CMK (cell line): ENCODE data around the gene ZNF326.
"Not testable (repeated sequence)": the region's sequence is repeated elsewhere in the genome, so short reads cannot be mapped to it uniquely, and the experiment has no call there.

Experiments used
- DNase-seq: peaks from one replicate; pipeline ENCODE4 v3.0.0-alpha.2; 2010; ENCODE audit warnings: low read depth

Gene ZNF326

DNA sequence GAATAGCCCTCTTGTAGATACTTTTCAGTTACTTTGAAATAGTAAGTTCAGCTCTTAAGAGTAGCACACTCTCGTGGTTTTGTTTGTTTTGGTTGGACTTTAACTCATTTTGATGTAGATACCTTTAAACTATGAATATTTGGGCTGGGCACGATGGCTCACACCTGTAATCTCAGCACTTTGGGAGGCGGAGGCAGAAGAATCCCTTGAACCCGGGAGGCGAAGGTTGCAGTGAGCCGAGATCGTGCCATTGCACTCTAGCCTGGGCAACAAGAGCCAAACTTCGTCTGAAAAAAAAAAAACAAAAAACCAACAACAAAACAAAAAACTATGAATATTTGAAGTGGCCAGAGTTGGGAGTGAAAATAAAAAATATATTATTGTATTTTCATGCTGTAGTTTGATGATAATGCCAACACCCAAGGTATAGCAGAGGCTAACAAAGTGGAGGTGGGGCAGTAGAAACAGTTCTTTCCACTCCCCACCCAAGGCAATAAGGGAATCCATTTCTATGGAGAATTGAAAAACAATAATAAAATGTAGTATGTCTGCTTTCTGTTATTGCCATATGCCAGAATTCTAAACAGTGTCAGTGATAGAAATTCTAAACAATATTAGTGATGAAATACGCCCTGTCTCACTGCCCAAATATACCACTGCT is 1.7 kb downstream of the ZNF326 start:
- no peak for DNase-seq

DNA sequence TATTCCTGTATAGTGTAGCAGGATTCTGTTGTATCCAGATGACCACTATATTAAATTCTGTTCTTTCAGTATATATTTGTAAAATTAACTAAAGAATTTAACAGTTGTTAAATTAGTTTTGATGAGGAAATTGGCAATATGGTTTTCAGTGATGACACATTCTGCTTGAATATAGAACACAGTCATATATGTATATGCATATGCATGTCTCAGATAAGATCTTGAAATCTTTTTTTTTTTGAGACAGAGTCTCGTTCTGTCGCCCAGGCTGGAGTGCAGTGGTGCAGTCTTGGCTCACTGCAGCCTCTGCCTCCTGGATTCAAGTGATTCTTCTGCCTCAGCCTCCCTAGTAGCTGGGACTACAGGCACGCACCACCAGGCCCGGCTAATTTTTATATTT is 2.2 kb downstream of the ZNF326 start:
- not testable (repeated sequence) for DNase-seq

DNA sequence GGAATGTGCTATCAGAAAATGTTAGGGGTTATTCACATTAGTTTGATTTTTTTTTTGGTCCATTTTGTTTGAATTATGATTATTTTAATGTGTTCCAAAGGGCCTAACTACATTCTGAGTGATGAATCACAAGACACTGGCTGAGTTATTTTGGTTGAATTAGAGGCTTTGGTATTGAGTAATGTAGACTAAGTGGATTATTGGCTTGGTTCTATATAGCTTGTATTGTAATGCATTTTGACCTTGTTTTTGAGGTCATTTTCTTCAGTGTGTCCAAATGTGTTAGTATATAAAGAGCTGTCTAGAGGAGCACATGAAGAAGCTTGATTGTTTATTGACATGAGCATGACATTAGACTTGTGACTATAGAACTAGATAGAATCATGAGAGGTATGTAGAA is 3.4 kb downstream of the ZNF326 start:
- DNase-seq = no peak

DNA sequence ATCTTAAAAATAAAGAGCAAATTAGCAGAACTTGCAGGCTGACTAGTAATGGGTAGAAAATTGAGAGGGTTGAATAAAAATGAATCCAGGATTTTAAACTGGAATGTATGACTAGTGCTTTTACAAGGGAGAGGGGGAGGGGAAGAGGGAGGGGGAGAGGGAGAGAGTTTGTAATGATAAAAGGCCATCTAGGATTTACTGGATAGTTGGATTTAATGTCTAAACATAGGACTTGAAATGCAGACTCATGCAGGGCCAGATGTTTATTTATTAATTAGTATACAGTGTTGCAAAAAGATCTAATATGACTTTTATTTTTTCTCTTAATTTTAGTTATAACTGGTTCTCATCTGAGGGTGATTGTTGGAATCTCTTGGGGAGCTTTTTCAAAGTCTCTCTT is 4.3 kb downstream of the ZNF326 start:
- DNase-seq = no peak

DNA sequence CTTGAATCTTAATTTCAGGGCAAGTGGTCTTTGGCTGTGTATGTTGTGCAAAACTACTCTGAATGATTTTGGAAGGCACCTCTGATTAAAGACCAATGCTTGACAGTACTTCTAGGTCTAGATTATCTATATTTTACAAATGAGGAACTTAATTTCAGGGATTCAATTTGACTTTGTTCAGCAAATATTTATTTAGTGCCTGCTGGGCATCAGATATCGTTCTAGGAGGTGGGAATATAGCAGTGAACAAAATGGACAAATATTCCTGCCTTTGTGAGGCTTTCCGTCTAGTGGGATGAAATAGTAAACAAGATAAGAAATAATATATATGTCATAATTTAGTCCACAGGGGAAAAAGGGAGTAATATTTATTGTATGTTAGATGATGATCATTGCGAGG is 4.7 kb downstream of the ZNF326 start:
- no peak for DNase-seq

DNA sequence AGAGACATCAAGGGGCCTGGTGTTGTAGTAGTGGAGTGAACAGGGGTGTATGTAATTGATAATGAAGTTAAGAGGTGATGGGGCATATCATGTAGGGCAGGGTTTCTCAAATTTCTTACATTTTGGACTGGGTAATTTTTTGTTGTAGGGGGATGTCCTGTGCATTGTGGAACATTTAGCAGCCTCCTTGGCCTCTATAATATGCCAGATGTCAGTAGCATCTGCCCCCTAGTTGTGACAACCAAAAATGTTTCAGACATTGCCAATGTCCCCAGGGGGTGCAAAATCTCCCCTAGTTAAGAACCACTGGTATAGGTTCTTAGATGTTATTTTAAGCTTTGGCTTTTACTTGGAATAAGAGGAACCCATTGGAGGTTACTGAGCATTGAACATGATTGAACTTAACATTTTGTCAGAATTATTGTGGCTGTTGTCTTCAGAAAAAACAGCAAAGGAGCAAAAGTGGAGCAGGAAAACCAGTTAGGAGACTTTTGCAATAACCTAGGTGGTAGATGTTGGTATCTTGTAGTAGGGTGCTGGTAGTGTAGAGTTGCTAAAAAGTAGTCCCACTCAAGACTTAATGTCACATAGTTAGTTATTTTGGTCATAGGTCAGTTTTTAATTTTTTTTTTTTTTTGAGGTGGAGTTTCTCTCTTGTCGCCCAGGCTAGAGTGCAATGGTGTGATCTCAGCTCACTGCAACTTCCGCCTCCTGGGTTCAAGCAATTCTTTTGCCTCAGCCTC is 6.2 kb downstream of the ZNF326 start:
- DNase-seq = no peak

DNA sequence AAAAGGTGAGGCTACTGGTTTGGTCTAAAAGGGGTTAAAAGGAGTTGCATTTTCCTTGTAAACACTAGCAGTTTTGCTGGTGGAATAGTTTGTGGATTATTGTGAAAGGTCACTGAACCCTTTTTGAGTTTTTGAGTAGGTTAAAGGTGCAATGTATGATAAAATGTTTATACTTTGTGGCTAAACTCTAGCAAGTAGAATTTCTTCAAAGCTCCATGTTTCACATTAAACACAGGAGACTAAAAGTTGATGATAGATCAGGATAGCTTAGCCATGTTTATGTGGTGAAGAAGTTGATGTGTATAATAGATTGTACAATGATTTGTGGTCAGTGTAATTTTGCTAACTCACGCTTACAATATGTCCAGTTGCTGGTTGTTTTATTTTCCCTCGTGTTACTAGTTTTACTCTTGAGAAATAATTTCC is 13.1 kb downstream of the ZNF326 start:
- no peak for DNase-seq

DNA sequence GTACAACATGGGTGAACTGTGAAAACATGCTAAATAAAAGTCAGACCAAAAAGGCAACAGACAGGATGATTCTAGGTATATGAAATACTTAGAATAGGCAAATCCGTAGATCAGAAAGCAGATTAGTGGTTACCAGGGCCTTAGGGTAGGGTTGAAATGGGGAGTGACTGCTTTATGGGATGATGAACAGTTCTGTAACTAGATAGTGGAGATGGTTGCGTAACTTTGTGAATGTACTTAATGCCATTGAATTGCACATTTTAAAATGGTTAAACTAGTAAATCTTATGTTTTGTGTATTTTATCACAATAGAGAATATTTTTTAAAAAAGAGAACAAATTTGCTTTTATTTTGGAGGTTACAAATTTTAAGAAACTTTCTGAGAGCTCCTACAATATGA is 17.4 kb downstream of the ZNF326 start:
- DNase-seq = no peak

DNA sequence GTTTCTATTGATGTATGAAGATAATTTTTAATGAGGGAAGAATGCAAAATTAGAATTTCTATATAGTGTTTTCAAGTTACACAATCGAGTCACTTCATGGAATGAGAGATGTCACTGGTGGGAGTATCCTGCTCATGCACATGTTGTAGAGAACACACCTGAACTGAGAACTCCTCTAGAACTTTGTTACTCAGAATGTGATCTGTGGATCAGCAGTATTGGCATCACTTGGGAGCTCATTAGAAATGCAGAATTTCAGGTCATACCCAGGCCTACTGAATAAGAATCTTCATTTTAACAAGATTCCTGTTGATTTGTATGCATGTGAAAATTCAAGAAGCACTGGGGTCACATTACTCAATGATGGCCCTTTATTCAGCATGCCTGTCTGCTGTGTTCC is 28.8 kb downstream of the ZNF326 start:
- no peak for DNase-seq

DNA sequence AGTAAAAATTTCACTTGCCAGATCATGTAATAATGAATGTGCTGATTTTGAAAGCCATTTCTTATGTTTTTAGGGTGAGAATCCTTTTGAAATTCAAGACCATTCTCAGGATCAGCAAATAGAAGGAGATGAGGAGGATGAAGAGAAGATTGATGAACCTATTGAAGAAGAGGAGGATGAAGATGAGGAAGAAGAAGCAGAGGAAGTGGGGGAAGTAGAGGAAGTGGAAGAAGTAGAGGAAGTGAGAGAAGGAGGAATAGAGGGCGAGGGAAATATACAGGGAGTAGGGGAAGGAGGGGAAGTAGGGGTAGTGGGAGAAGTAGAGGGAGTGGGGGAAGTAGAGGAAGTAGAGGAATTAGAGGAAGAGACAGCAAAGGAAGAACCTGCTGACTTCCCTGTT is 32.4 kb downstream of the ZNF326 start:
- no peak for DNase-seq

DNA sequence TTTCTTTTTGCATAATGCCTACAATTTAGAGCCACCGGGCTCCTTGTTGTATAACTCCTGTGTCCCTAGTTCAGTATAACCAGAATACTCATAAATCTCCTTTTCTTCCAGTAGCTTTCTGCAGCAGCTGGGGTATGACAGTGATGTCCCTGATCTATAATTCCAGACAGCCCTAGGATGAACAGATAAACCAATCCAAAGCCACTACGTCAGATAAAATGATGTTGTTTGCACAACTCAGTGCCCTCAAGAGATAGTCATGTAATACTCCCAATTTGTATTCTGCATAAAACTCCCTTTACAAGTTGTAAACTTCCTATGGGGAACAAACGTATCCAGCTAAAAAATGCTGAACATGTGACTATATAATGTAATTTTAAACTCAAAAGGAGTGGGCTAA is 44.7 kb downstream of the ZNF326 start:
- no peak for DNase-seq

DNA sequence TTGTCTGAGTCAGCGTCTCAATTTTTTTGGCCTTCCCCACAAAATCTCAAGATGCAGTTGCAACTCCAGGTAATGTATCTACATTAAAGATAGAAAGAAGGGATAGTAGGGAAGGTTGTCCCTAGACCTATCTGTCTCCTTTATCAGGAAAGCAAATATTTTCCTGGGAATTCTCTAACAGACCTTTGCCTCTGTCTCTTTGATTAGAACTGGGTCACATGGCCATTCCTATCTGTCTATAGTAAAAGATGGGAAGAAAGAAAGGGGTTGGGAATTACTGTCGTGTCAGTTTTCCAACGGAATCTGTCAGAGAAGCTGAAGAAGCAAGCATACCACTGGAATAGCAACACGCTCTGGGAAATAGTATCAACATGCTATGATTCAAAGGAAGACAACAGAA is 48.7 kb downstream of the ZNF326 start:
- no peak for DNase-seq

DNA sequence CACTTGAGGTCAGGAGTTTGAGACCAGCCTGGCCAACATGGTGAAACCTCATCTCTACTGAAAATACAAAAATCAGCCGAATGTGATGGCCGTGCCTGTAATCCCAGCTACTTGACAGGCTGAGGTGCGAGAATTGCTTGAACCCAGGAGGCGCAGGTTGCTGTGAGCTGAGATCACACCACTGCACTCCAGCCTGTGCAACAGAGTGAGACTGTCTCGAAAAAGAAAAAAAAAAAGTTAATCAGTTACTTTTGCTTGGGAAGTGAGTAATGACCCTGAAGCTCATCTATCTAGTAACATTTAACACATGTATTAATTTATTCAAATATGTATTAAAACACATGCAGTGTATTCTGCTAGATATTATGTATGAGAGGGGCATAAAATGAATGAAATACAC is 49.4 kb downstream of the ZNF326 start:
- no peak for DNase-seq

DNA sequence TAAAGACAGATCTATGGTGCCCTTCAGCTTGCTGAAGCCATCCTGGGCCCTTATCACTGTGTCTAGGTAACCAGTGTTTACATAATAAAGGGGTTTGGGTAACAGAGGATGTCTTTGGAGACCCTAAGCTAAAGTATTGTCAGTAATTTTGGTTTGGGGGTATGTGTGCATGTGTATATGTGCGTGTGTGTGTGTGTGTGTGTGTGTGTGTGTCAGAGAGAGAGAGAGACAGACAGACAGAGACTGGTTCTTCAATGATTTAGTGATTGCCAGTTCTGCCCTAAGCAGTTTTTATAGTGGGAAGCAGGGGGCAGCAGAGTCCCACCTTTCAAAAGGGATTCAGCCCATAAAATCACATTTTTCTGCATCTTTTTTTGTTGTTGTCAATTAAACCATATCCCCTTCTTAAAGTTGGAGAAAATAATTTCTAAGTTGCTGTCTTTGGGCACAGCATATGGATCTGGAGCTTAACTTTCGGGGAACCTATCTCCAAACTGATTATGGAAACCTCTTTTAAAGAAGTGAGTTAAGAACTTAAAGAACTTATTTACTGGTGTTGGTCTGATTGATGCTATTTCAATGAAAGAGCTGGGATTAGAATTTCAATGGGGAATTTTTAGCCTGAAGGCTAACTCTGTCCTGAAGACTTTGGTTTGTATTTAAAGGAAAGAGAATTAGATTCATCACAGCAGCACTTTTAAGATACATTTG is 51.1 kb downstream of the ZNF326 start:
- DNase-seq = no peak

DNA sequence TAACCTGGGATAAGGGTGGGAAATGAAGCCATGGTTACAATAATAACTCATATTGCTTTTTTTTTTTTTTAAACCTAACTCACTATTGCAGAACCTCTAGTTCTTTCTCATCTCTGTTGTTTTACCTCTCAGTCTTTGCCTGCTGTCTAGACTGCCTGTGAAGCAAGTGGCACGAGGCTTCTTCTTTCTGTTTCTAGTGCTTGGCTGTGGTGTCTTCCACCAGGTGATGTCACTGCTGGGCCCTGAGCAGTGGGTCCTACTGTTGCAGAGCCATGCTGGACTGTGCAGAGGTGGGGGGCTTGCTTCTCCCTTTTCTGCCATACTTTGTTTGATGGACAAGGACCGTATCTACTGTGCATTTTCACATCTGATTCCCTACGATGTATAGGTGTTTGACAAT is 51.7 kb downstream of the ZNF326 start:
- no peak for DNase-seq

DNA sequence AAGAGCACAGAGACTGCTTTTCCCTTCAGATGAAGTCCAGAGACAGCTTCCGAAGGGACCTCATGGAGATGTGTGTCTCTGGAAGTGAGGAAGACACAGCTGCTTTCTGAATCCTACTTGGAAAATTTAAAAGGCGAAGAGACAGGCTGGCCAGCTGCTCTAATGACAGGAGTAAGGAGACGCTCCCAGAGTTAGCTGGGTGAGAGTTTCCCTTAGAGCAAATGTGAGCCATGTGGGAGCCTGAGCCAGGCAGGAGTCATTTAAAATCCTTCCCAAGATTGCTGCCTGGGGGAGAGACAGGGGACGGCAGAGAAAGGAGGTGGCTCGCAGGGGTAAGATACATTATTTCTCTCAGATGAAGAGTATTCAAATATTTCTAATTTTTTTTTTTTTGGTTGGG is 53.1 kb downstream of the ZNF326 start:
- no peak for DNase-seq

DNA sequence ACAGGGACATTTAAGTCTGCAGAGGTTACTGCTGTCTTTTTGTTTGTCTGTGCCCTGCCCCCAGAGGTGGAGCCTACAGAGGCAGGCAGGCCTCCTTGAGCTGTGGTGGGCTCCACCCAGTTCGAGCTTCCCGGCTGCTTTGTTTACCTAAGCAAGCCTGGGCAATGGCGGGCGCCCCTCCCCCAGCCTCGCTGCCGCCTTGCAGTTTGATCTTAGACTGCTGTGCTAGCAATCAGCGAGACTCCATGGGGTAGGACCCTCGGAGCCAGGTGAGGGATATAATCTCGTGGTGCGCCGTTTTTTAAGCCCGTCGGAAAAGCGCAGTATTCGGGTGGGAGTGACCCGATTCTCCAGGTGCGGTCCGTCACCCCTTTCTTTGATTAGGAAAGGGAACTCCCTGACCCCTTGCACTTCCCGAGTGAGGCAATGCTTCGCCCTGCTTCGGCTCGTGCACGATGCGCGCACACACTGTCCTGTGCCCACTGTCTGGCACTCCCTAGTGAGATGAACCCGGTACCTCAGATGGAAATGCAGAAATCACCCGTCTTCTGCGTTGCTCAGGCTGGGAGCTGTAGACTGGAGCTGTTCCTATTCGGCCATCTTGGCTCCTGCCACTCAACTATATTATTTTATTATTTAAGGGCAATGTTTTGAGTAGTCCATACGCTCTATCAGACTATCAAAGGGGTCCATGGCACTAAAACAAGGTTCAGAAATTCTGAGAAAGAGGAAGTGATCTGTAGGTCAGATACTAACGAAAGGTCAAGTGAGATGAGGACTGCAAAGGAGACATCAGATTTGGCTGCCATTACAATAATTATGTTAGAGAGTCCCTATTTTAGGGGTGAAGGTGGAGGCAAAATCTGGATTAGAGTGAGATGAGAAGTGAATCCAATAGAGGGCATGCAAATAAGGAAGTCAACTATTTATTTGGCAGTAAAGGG is 68.1 kb downstream of the ZNF326 start:
- DNase-seq = not testable (repeated sequence)

DNA sequence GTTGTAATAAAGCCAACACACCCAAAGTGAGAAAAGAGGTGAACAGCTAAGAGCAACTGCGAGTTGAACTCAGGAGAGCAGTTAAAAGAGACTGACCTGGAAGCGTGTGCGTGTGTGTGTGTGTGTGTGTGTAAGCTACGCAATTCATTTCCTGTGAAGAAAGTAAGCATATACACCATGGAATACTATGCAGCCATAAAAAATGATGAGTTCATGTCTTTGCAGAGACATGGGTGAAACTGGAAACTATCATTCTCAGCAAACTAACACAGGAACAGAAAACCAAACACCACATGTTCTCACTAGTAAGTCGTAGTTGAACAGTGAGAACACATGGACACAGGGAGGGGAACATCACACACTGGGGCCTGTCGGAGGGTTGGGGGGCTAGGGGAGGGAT is 69.2 kb downstream of the ZNF326 start:
- not testable (repeated sequence) for DNase-seq

DNA sequence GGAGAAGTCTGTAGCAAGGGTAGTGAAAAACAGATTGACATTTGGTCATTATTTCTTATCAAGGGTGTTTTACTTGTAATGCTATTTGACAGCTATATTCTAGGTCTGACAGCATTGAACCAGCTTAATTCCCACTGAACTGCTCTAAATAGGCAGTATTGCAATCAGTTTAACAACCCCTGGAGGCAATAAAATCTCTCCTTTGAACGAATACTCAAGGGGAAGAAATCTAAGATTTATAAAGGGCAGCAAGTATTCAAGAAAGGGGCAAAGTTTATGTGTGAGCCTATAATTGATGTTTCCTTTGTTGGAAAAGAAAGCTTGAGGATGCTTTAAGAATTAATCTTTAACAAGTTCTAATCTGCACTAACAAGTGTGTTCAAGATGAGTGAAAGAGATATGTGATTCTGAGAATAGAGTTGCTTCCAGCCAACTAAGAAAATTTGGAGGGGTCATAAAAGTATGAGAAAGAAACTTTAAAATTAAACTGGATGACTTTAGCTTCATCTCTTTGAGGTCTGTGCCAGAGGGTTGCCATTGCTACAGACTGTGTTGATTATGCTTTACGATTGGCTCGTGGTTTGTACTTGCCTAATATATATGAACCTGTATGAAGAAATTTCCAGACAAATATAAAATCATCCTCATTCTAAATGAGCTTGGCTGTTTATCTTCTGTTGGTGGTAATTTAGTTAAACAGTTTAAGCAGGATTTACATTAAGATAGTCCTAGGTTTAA is 72.5 kb downstream of the ZNF326 start:
- DNase-seq = no peak

DNA sequence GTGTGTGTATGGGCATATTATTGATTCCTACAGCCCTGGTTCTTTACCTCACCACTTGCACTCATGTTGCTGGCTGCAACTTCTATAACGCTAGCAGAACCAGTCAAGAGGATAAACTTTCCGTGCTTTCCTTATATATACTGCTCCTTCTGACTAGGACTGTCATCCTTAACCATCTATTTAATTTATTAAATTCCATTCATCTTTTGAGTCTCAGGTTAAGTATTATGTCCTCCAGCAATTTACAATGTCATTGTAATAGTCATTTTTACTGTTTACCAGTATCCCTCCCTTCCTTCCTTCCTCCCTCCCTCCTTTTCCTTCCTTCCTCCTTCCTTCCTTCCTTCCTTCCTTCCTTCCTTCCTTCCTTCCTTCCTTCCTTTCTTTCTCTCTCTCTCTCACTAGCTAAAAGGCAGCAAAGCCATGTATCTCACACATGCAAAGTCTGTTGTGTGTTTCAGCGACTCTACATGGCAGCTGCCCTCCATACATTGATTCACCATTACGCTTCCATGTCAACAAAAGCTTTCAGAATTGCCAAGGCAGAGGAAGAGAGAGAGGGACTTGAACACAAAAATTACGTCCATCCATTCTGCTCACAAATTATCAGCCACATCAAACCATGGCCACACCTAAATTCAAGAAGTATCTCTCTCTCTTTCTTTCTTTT is 73.8 kb downstream of the ZNF326 start:
- DNase-seq = no peak

DNA sequence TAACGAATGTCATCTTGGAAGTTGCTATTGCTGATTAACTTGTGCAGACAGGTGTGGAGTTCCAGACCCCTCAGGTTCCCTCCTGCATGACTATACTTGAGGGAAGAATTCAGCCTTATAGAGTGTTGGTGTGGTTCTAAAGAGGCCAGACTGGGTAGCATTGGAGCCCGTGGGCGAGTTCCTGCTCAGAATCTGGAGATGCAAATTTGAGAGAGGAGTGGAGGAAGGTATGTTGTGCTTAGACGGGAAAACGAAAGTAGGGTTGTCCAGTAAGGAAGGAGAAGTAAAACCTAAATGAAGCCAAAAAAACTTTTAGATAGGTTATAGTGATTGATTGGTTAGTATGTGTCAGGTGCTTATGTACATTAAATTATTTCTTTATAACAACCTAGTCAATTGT is 79.2 kb downstream of the ZNF326 start:
- no peak for DNase-seq
